ENCODE results near the gene IST1.

The IST1 gene

DNA sequence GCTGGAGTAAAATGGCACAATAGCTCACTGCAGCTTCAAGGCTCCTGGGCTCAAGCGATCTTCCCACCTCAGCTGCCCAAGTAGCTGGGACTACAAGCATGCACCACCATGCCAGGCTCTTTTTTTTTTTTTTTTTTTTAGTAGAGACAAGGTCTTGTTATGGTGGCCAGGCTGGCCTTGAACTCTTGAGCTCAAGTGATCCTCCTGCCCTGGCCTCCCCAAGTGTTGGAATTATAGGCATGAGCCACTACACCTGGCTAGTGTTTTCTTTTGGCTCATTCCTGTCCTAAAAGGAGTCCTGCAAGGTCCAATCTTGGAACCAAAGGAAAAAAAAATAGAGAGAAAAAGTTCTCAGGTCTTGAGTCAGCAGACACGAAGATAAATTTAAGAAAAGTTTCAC, 74.0 kb downstream of the IST1 start:
- Histone ChIP-seq H3K9ac (ENCODE audit: low read length) (no peak overlapping the region), H3K4me1 (ENCODE audit: control insufficient read depth, insufficient read depth, low read length) (peaks cover 3% of the 10 kb centered on the region), H3K4me3 (ENCODE audit: low read length) (no peak overlapping the region), H3K27me3 (replicated peaks; ENCODE audit: control insufficient read depth, insufficient read depth, low read length) (no peaks in the 10 kb centered on the region), H3K36me3 (ENCODE audit: control insufficient read depth, insufficient read depth, low read length, severe bottlenecking) (no peaks in the 10 kb centered on the region), H3K9me3 (ENCODE audit: control insufficient read depth, low read length) (no peaks in the 10 kb centered on the region)
- no peak for DNase-seq (ENCODE audit: low read depth)

DNA sequence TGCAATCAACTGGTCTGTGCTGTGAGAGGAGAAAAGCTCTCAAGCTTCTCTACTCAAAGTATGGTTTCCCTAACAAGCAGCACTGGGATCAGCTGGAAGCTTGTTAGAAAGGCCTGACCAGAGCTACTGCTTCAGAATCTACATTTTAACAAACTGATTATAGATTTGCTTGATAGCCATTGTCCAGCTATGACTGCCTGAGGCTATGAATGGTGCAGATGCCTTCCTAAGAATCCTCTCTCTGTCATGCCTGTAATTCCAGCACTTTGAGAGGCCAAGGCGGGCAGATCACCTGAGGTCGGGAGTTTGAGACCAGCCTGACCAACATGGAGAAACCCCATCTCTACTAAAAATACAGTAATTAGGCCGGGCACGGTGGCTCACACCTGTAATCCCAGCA, 76.2 kb downstream of the IST1 start:
- Histone ChIP-seq H3K9ac (ENCODE audit: low read length) (no peak overlapping the region), H3K4me3 (ENCODE audit: low read length) (no peak overlapping the region), H3K4me1 (ENCODE audit: control insufficient read depth, insufficient read depth, low read length) (peaks cover 3% of the 10 kb centered on the region), H3K9me3 (ENCODE audit: control insufficient read depth, low read length) (no peaks in the 10 kb centered on the region), H3K36me3 (ENCODE audit: control insufficient read depth, insufficient read depth, low read length, severe bottlenecking) (no peaks in the 10 kb centered on the region), H3K27me3 (replicated peaks; ENCODE audit: control insufficient read depth, insufficient read depth, low read length) (no peaks in the 10 kb centered on the region)
- DNase-seq (ENCODE audit: low read depth), result no peak

DNA sequence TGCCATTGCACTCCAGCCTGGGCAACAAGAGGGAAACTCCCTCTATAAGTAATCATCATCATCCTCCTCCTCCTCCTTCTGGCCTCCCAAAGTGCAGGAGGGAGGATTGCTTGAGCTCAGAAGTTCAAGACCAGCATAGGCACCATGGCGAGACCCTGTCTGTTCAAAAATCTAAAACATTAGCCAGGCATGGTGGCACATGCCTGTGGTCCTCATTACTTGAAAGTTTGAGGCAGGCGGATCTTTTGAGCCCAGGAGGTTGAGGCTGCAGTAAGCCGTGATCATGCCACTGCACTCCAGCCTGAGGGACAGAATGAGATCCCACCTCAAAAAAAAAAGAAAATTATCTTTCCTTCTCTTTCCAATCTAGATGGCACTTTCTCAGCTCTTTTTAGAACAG, 77.0 kb downstream of the IST1 start:
- Histone ChIP-seq H3K4me3 (ENCODE audit: low read length) (no peak overlapping the region), H3K9ac (ENCODE audit: low read length) (no peak overlapping the region)
- no peak for DNase-seq (ENCODE audit: low read depth)

DNA sequence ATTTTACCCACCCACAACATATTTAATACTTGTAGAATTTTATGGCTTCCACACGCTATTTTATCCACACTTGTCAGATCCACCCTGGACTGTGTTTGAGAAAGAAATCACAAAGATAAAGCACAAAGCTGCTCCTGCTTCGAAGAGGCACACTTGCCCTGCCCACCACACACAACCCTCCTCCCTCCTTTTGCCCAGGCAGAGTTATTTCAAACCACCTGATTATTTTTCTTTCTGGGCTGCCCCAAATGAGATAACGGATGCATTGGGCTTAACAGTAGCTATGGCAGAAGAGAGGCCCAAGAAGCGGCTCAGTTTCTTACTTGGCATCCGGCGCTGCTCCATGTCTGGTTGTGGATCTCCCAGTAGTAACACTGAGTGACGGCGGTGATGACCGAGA, 77.7 kb downstream of the IST1 start:
- H3K9me3 ChIP-seq (ENCODE audit: control insufficient read depth, low read length), result no peaks in the 10 kb centered on the region
- no peaks in the 10 kb centered on the region for H3K4me1 ChIP-seq (ENCODE audit: control insufficient read depth, insufficient read depth, low read length)
- H3K9ac ChIP-seq (ENCODE audit: low read length), result no peak overlapping the region
- no peaks in the 10 kb centered on the region for H3K27me3 ChIP-seq (replicated peaks; ENCODE audit: control insufficient read depth, insufficient read depth, low read length)
- H3K36me3 ChIP-seq (ENCODE audit: control insufficient read depth, insufficient read depth, low read length, severe bottlenecking), result no peaks in the 10 kb centered on the region
- no peak for DNase-seq (ENCODE audit: low read depth)
- no peak overlapping the region for H3K4me3 ChIP-seq (ENCODE audit: low read length)

More for the DNA sequence above, 77.0 kb downstream of the IST1 start:
- Histone ChIP-seq H3K4me1 (ENCODE audit: control insufficient read depth, insufficient read depth, low read length) (no peaks in the 10 kb centered on the region), H3K9me3 (ENCODE audit: control insufficient read depth, low read length) (no peaks in the 10 kb centered on the region), H3K27me3 (replicated peaks; ENCODE audit: control insufficient read depth, insufficient read depth, low read length) (no peaks in the 10 kb centered on the region), H3K36me3 (ENCODE audit: control insufficient read depth, insufficient read depth, low read length, severe bottlenecking) (no peaks in the 10 kb centered on the region)

DNA sequence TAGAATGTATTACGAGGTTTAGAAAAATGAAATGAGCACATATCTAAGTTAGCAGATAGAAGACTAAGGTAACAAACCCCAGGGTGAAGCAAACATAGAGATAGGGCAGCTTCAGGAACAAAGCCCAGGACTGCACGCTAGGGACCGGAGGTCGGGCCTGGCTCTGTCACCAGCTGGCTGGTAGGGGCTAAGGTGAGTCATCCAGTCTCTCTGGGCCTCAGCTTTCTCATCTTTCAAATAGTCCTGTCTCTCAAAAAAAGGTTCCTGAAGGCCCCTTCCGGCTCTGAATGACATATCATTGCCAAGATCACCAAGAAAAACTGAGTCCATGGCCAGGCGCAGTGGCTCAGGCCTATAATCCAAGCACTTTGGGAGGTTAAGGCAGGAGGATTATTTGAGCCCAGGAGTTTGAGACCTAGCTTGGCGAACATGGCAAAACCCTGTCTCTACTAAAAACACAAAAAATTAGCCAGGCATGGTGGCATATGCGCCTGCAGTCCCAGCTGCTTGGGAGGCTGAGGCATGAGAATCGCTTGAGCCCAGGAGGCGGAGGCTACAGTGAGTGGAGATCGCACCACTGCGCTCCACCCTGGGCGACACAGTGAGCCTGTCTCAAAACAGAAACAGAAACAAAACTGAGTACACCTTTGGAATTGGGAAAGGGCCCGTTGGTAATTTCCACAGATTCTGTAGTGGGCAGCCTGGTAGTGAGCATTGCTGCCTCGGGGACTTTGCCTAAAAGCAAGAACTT, 78.9 kb downstream of the IST1 start:
- Histone ChIP-seq H3K9ac (ENCODE audit: low read length) (no peak overlapping the region), H3K27me3 (replicated peaks; ENCODE audit: control insufficient read depth, insufficient read depth, low read length) (no peaks in the 10 kb centered on the region), H3K4me1 (ENCODE audit: control insufficient read depth, insufficient read depth, low read length) (no peaks in the 10 kb centered on the region), H3K9me3 (ENCODE audit: control insufficient read depth, low read length) (no peaks in the 10 kb centered on the region), H3K36me3 (ENCODE audit: control insufficient read depth, insufficient read depth, low read length, severe bottlenecking) (no peaks in the 10 kb centered on the region), H3K4me3 (ENCODE audit: low read length) (no peak overlapping the region)
- no peak for DNase-seq (ENCODE audit: low read depth)

Measured in adipocyte (in vitro differentiated cells).